IMR-90 (cell line): ENCODE data around the gene RNF130. TPM values are rescaled to one million over a fixed set of nuclear protein-coding genes. Genes with fewer than 3 reads are reported as not detected.

ENCODE experiments used
- ATAC-seq: fragments of 200-7000 bp; cut with Tn5 transposase; 2 replicates; pipeline ENCODE4 v1.9.1; 2020; ENCODE audit warnings: low read depth, mild to moderate bottlenecking, moderate library complexity
- BruUV-seq: library from RNA; stranded (reverse); fragments of 400-500 nt; replicated peaks from 2 replicates; lab custom pipeline; 2021; lab: Mats Ljungman, UMichigan
- CTCF ChIA-PET: fragments of 300-600 bp; formaldehyde crosslinking; extraction: SDS; loops from one replicate; lab custom pipeline; 2021; ENCODE audit warnings: antibody characterized with exemption; lab: Yijun Ruan, JAX
- POLR2A ChIA-PET: fragments of 300-600 bp; sonication (Branson Sonifier 250); formaldehyde crosslinking; loops from one replicate; lab custom pipeline; 2022; ENCODE audit warnings: antibody characterized with exemption; ENCODE audit not compliant: unreplicated experiment; lab: Charles Lee
- DNase-seq: peaks from one replicate; pipeline ENCODE4 v3.0.0; 2013
- H2AFZ ChIP-seq: replicated peaks from 2 replicates; pipeline ENCODE3; 2013; ENCODE audit warnings: low read length, mild to moderate bottlenecking; ENCODE audit not compliant: poor library complexity
- H2AK5ac ChIP-seq: 2 replicates; pipeline ENCODE4 v1.6.1; 2013; ENCODE audit warnings: low read depth, low read length, inconsistent platforms
- H2AK9ac ChIP-seq: replicated peaks from 2 replicates; pipeline ENCODE3; 2013; ENCODE audit warnings: mild to moderate bottlenecking, low read depth, low read length, moderate library complexity; ENCODE audit not compliant: poor library complexity
- H2BK120ac ChIP-seq: 2 replicates; pipeline ENCODE4 v1.6.1; 2013; ENCODE audit warnings: low read depth, low read length, inconsistent platforms
- H2BK15ac ChIP-seq: 3 replicates; pipeline ENCODE4 v1.6.1; 2013; ENCODE audit warnings: low read depth, low read length, inconsistent platforms
- H2BK20ac ChIP-seq: 2 replicates; pipeline ENCODE4 v1.6.1; 2013; ENCODE audit warnings: low read depth, mild to moderate bottlenecking, inconsistent platforms, low read length, moderate library complexity
- H2BK5ac ChIP-seq: 2 replicates; pipeline ENCODE4 v1.6.1; 2013; ENCODE audit warnings: mild to moderate bottlenecking, low read depth, low read length, inconsistent platforms; ENCODE audit not compliant: poor library complexity, severe bottlenecking
- H3K14ac ChIP-seq: replicated peaks from 2 replicates; pipeline ENCODE4 v1.6.1; 2013; ENCODE audit warnings: low read depth, low read length, inconsistent platforms
- H3K18ac ChIP-seq: 2 replicates; pipeline ENCODE4 v1.6.1; 2013; ENCODE audit warnings: low read depth, low read length, control low read depth
- H3K23ac ChIP-seq: 2 replicates; pipeline ENCODE4 v1.6.1; 2013; ENCODE audit warnings: low read depth, low read length, inconsistent platforms
- H3K27ac ChIP-seq: 2 replicates; pipeline ENCODE4 v1.5.1; 2013; ENCODE audit warnings: mild to moderate bottlenecking, control low read depth, low read length; ENCODE audit not compliant: insufficient read depth
- H3K27me3 ChIP-seq: 2 replicates; pipeline ENCODE4 v1.6.1; 2013; ENCODE audit warnings: low read length; ENCODE audit not compliant: control insufficient read depth, insufficient read depth
- H3K36me3 ChIP-seq: 2 replicates; pipeline ENCODE4 v1.6.1; 2013; ENCODE audit warnings: low read length, mixed read lengths; ENCODE audit not compliant: control insufficient read depth, insufficient read depth
- H3K4ac ChIP-seq: 2 replicates; pipeline ENCODE4 v1.6.1; 2013; ENCODE audit warnings: low read depth, low read length, inconsistent platforms
- H3K4me1 ChIP-seq: 2 replicates; pipeline ENCODE4 v1.6.1; 2013; ENCODE audit warnings: low read length, mixed read lengths; ENCODE audit not compliant: control insufficient read depth, insufficient read depth
- H3K4me2 ChIP-seq: 2 replicates; pipeline ENCODE4 v1.6.1; 2013; ENCODE audit warnings: low read depth, mild to moderate bottlenecking, control low read depth, low read length, moderate library complexity
- H3K4me3 ChIP-seq: 2 replicates; pipeline ENCODE4 v1.5.1; 2013; ENCODE audit warnings: low read depth, mild to moderate bottlenecking, control low read depth, low read length, moderate library complexity; ENCODE audit not compliant: insufficient read depth
- H3K56ac ChIP-seq: 2 replicates; pipeline ENCODE4 v1.6.1; 2013; ENCODE audit warnings: low read length, inconsistent platforms; ENCODE audit not compliant: insufficient read depth; ENCODE audit errors: extremely low read depth
- H3K79me1 ChIP-seq, 2 experiments: 2 replicates each; pipeline ENCODE4 v1.6.1; 2013; ENCODE audit warnings: low read length in 2 of 2, inconsistent platforms in 1 of 2, low read depth in 1 of 2
- H3K9ac ChIP-seq: 2 replicates; pipeline ENCODE4 v1.6.1; 2013; ENCODE audit warnings: low read depth, low read length, control low read depth
- H3K9me1 ChIP-seq: 2 replicates; pipeline ENCODE4 v1.6.1; 2013; ENCODE audit warnings: low read length, inconsistent platforms; ENCODE audit not compliant: insufficient read depth
- H3K9me3 ChIP-seq: 2 replicates; pipeline ENCODE4 v1.6.1; 2013; ENCODE audit warnings: low read length; ENCODE audit not compliant: control insufficient read depth, insufficient read depth
- H4K20me1 ChIP-seq: 2 replicates; pipeline ENCODE4 v1.6.1; 2013; ENCODE audit warnings: low read length, inconsistent platforms; ENCODE audit not compliant: insufficient read depth
- H4K5ac ChIP-seq: 2 replicates; pipeline ENCODE4 v1.6.1; 2013; ENCODE audit warnings: mild to moderate bottlenecking, low read depth, low read length, control low read depth
- H4K8ac ChIP-seq, 2 experiments: 2 replicates each; pipeline ENCODE4 v1.6.1; 2013; ENCODE audit warnings: low read depth in 2 of 2, low read length in 2 of 2, control low read depth in 1 of 2, inconsistent platforms in 1 of 2
- H4K91ac ChIP-seq: 2 replicates; pipeline ENCODE4 v1.6.1; 2013; ENCODE audit warnings: low read depth, low read length, inconsistent platforms; ENCODE audit not compliant: insufficient read depth
- BHLHE40 ChIP-seq: fragments of 150-350 bp; IDR thresholded peaks from 2 replicates; pipeline ENCODE4 v1.6.1; 2016; ENCODE audit warnings: mild to moderate bottlenecking, low read depth, low read length
- CEBPB ChIP-seq: IDR thresholded peaks from 2 replicates; pipeline ENCODE4 v1.6.1; 2012; ENCODE audit warnings: low read depth, low read length, improper control_type of control experiment
- CHD1 ChIP-seq: IDR thresholded peaks from 2 replicates; pipeline ENCODE4 v1.6.1; 2012; ENCODE audit warnings: low read depth, low read length, improper control_type of control experiment
- CTCF ChIP-seq: conservative IDR thresholded peaks from 2 replicates; pipeline ENCODE4 v1.5.1; 2012; ENCODE audit warnings: mild to moderate bottlenecking, low read depth, low read length, improper control_type of control experiment
- ELK1 ChIP-seq: fragments of 150-350 bp; IDR thresholded peaks from 2 replicates; pipeline ENCODE4 v1.6.1; 2016; ENCODE audit warnings: low read depth, mild to moderate bottlenecking, low read length, moderate library complexity, borderline replicate concordance
- FOS ChIP-seq: fragments of 150-350 bp; IDR thresholded peaks from 2 replicates; pipeline ENCODE4 v1.6.1; 2016; ENCODE audit warnings: low read depth, low read length
- MAFK ChIP-seq: IDR thresholded peaks from 2 replicates; pipeline ENCODE4 v1.6.1; 2012; ENCODE audit warnings: low read depth, low read length, improper control_type of control experiment
- MAZ ChIP-seq: IDR thresholded peaks from 2 replicates; pipeline ENCODE4 v1.6.1; 2012; ENCODE audit warnings: low read depth, mild to moderate bottlenecking, low read length, improper control_type of control experiment, moderate library complexity, borderline replicate concordance
- MXI1 ChIP-seq: IDR thresholded peaks from 2 replicates; pipeline ENCODE4 v1.6.1; 2012; ENCODE audit warnings: low read depth, mild to moderate bottlenecking, low read length, moderate library complexity, borderline replicate concordance
- NFE2L2 ChIP-seq: fragments of 150-350 bp; IDR thresholded peaks from 2 replicates; pipeline ENCODE4 v1.6.1; 2016; ENCODE audit warnings: low read depth, mild to moderate bottlenecking, low read length
- POLR2A ChIP-seq: IDR thresholded peaks from 2 replicates; pipeline ENCODE4 v1.6.1; 2012; ENCODE audit warnings: mild to moderate bottlenecking, low read depth, low read length
- RAD21 ChIP-seq: IDR thresholded peaks from 2 replicates; pipeline ENCODE4 v1.6.1; 2012; ENCODE audit warnings: low read length, improper control_type of control experiment
- RCOR1 ChIP-seq: IDR thresholded peaks from 2 replicates; pipeline ENCODE4 v1.6.1; 2012; ENCODE audit warnings: mild to moderate bottlenecking, low read length, improper control_type of control experiment; ENCODE audit not compliant: insufficient replicate concordance
- RFX5 ChIP-seq: IDR thresholded peaks from 2 replicates; pipeline ENCODE4 v1.8.0; 2012; ENCODE audit warnings: low read depth, mild to moderate bottlenecking, low read length, moderate library complexity
- SMC3 ChIP-seq: fragments of 150-350 bp; IDR thresholded peaks from 2 replicates; pipeline ENCODE4 v1.6.1; 2016; ENCODE audit warnings: low read depth, mild to moderate bottlenecking, antibody characterized with exemption, low read length, moderate library complexity
- USF2 ChIP-seq: fragments of 150-350 bp; IDR thresholded peaks from 2 replicates; pipeline ENCODE4 v1.6.1; 2017; ENCODE audit warnings: mild to moderate bottlenecking, antibody characterized with exemption, low read length, low read depth
- WGBS, 2 experiments: methylation state at CpG; one replicate each; pipeline versions ENCODE4 v1.1.5 to v1.1.7; 2013; ENCODE audit warnings: missing lambda C conversion rate in 2 of 2; ENCODE audit not compliant: insufficient read length in 1 of 2; ENCODE audit errors: extremely low coverage in 2 of 2; 5-methylcytosine and 5-hydroxymethylcytosine counted together
- dilution Hi-C: fragments of 300-500 bp; cut with HindIII; formaldehyde crosslinking; loops from one replicate; pipeline ENCODE4 v1.14.3; 2018; ENCODE audit warnings: low sequenced_read_pairs; ENCODE audit not compliant: unreplicated experiment
- in situ Hi-C: fragments of 300-500 bp; cut with MboI; formaldehyde crosslinking; loops from 3 replicates; pipeline ENCODE4 v1.14.3; 2019; ENCODE audit warnings: low sequenced_read_pairs, inconsistent platforms, mixed read lengths
- intact Hi-C: fragments of 100-400 bp; cut with micrococcal nuclease; formaldehyde crosslinking; loops from 2 replicates; pipeline ENCODE4 v1.10.0; 2022
- polyA plus RNA-seq, 3 experiments: library from polyadenylated mRNA; depleted of rRNA; stranded (reverse); fragments of >200 nt; gene quantifications; 2 replicates each; pipeline ENCODE4 v1.2.3, GENCODE V29; 2012; ENCODE audit warnings: low replicate concordance in 1 of 3
- total RNA-seq: library from RNA; depleted of rRNA; stranded (reverse); fragments of >200 nt; gene quantifications from 2 replicates; pipeline ENCODE4 v1.2.3, GENCODE V29; 2012

The RNF130 gene
- total and polyA plus RNA-seq, 2 of the 4 experiments (the other 2 are of a cell fraction) = 12.9 to 21.7 TPM

GRCh38 chr5:180107005-180107404 is 35.4 kb upstream of the RNF130 start:
- H2BK20ac ChIP-seq = no peak overlapping the region
- H3K56ac ChIP-seq = no peak overlapping the region
- H4K5ac ChIP-seq = no peak overlapping the region
- ChIA-PET CTCF (no interaction called here), POLR2A (no interaction called here)
- no peak overlapping the region for H3K4me2 ChIP-seq
- no TSS peak for BruUV-seq
- no peak overlapping the region for H3K4me3 ChIP-seq
- no CpG with 5 or more reads among the region's 1 CpG for WGBS, 2 experiments
- intact Hi-C loops (no loop called here), dilution Hi-C loops (no loop called here), in situ Hi-C loops (no loop called here)
- no peaks in the 10 kb centered on the region for H3K4me1 ChIP-seq
- no peak overlapping the region for H3K18ac ChIP-seq
- no peaks in the 10 kb centered on the region for H3K36me3 ChIP-seq
- no peak overlapping the region for H2AK5ac ChIP-seq
- H3K23ac ChIP-seq = no peak overlapping the region
- H3K79me1 ChIP-seq = no peaks in the 10 kb centered on the region
- no peak overlapping the region for H2BK5ac ChIP-seq
- H3K14ac ChIP-seq = no peak overlapping the region
- H3K4ac ChIP-seq = no peak overlapping the region
- H4K91ac ChIP-seq = no peak overlapping the region
- no peak for ATAC-seq
- no peak overlapping the region for H2BK120ac ChIP-seq
- TF ChIP-seq FOS (no peak), MAZ (no peak), SMC3 (no peak), BHLHE40 (no peak), POLR2A (no peak), CHD1 (no peak), RAD21 (no peak), RFX5 (no peak), MXI1 (no peak), CTCF (no peak), CEBPB (no peak), MAFK (no peak), NFE2L2 (no peak), USF2 (no peak), RCOR1 (no peak), ELK1 (no peak)
- no peak overlapping the region for H3K27ac ChIP-seq
- DNase-seq = no peak
- H2AK9ac ChIP-seq = no peak overlapping the region
- no peak overlapping the region for H2BK15ac ChIP-seq
- H3K9me3 ChIP-seq = peaks cover 3% of the 10 kb centered on the region; the same call in 1 of the 2 replicates
- H3K9ac ChIP-seq = no peak overlapping the region
- no peak overlapping the region for H4K8ac ChIP-seq
- no peak overlapping the region for H2AFZ ChIP-seq
- no peaks in the 10 kb centered on the region; the same call in 1 of the 2 replicates for H3K27me3 ChIP-seq
- no peaks in the 10 kb centered on the region for H4K20me1 ChIP-seq
- no peaks in the 10 kb centered on the region for H3K9me1 ChIP-seq
